ENCODE results near the gene MYL7. TPM values are rescaled to one million over a fixed set of nuclear protein-coding genes. Genes with fewer than 3 reads are reported as not detected.

The MYL7 gene
- total RNA-seq, 2 experiments from 2014 or later = not detected

DNA sequence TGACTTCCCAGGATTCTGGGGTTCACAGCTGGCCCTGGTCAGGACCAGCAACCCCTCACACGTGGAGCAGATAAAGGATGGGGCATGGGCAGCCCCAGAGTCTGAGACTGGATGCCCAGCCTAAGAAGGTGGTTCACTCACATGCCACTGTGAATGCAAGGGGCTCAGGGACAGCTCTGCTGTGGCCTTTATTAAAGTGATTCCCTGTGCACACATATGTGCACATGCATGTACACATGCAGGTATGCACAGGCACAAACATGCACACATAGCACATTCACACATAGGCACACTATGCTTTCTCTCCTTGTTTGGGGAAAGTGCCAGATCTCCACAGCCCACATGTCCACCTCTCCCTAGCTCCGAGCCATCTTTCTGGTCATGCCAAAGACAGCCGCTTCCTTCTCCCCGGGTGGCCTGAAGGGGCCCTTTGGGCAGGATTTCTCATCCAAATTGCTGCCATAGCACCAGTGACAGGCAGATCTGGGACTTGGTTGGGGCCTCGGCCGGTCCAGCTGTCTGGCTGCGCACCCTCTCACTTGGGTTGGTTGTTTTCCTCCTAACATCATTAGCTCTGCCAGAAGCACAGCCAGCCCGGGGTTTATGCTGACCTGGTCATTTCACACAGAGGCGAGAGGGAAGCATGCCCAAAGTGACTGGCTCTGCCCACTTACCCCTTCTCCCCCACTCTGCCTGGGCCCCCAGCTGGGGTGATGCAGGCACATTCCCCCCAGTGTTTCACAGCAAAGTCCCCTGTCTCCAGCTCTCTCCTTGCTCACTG, 46.7 kb upstream of the MYL7 start:
- Histone ChIP-seq H3K4me3 (ENCODE audit: low read depth, low read length, poor library complexity, severe bottlenecking) (no peak overlapping the region), H3K36me3 (ENCODE audit: insufficient read depth, low read length) (no peaks in the 10 kb centered on the region), H3K9me3 (ENCODE audit: low read length) (no peaks in the 10 kb centered on the region), H3K27ac (ENCODE audit: low read depth, low read length, poor library complexity, severe bottlenecking) (no peak overlapping the region), H2AFZ (ENCODE audit: low read length) (no peak overlapping the region), H3K4me1 (ENCODE audit: insufficient read depth, low read length, poor library complexity, severe bottlenecking) (no peaks in the 10 kb centered on the region), H4K20me1 (ENCODE audit: insufficient read depth, low read length) (no peaks in the 10 kb centered on the region), H3K79me2 (ENCODE audit: insufficient read depth, low read depth, low read length) (no peaks in the 10 kb centered on the region), H3K9me2 (ENCODE audit: insufficient read depth, low read length) (no peaks in the 10 kb centered on the region), H3K4me2 (ENCODE audit: low read length) (no peak overlapping the region)
- intact Hi-C loops (cut with micrococcal nuclease; ENCODE audit: unreplicated experiment) = no loop called here
- ChIA-PET CTCF (ENCODE audit: unreplicated experiment) (no interaction called here), POLR2A (no interaction called here)
- no TSS peak for BruUV-seq (replicated peaks)
- DNase-seq (ENCODE audit: low spot score) = no peak
- TF ChIP-seq EZH2phosphoT487 (IDR thresholded peaks at IDR 0.05; ENCODE audit: borderline replicate concordance, low read depth, low read length) = no peak
- TF ChIP-seq, protein P1, sequence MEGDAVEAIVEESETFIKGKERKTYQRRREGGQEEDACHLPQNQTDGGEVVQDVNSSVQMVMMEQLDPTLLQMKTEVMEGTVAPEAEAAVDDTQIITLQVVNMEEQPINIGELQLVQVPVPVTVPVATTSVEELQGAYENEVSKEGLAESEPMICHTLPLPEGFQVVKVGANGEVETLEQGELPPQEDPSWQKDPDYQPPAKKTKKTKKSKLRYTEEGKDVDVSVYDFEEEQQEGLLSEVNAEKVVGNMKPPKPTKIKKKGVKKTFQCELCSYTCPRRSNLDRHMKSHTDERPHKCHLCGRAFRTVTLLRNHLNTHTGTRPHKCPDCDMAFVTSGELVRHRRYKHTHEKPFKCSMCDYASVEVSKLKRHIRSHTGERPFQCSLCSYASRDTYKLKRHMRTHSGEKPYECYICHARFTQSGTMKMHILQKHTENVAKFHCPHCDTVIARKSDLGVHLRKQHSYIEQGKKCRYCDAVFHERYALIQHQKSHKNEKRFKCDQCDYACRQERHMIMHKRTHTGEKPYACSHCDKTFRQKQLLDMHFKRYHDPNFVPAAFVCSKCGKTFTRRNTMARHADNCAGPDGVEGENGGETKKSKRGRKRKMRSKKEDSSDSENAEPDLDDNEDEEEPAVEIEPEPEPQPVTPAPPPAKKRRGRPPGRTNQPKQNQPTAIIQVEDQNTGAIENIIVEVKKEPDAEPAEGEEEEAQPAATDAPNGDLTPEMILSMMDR (conservative IDR thresholded peaks at IDR 0.05; ENCODE audit: low read length) = no peak

DNA sequence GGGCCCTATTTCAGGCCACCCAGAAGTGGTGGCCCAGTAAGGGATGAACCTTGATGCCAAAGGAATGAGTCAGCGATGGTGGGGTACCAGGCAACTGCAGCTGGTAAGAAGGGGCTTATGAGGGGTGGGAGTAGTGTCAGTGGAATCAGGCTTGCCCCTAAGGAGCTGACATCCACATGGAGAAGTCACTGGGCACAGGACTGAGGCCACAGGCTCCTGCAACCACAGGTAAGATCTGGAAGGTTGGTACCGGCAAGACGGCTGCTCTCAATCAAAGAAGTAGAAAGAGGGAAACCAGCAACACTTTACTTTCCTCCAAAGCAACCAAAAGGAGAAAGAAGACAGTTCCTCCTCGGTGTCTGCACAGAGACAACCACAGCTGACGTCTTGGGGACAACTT, 45.6 kb upstream of the MYL7 start:
- Histone ChIP-seq H3K9me3 (ENCODE audit: low read length) (no peaks in the 10 kb centered on the region), H2AFZ (ENCODE audit: low read length) (no peak overlapping the region), H3K27ac (ENCODE audit: low read depth, low read length, poor library complexity, severe bottlenecking) (no peak overlapping the region), H3K4me1 (ENCODE audit: insufficient read depth, low read length, poor library complexity, severe bottlenecking) (no peaks in the 10 kb centered on the region), H3K4me2 (ENCODE audit: low read length) (no peak overlapping the region), H4K20me1 (ENCODE audit: insufficient read depth, low read length) (no peaks in the 10 kb centered on the region), H3K79me2 (ENCODE audit: insufficient read depth, low read depth, low read length) (no peaks in the 10 kb centered on the region), H3K36me3 (ENCODE audit: insufficient read depth, low read length) (no peaks in the 10 kb centered on the region), H3K9me2 (ENCODE audit: insufficient read depth, low read length) (no peaks in the 10 kb centered on the region), H3K4me3 (ENCODE audit: low read depth, low read length, poor library complexity, severe bottlenecking) (no peak overlapping the region)
- TF ChIP-seq, protein P1 (conservative IDR thresholded peaks at IDR 0.05; ENCODE audit: low read length) = no peak
- no peak for TF ChIP-seq EZH2phosphoT487 (IDR thresholded peaks at IDR 0.05; ENCODE audit: borderline replicate concordance, low read depth, low read length)
- ChIA-PET CTCF (ENCODE audit: unreplicated experiment) (no interaction called here), POLR2A (no interaction called here)
- intact Hi-C loops (cut with micrococcal nuclease; ENCODE audit: unreplicated experiment) = no loop called here
- no TSS peak for BruUV-seq (replicated peaks)
- DNase-seq (ENCODE audit: low spot score) = no peak

DNA sequence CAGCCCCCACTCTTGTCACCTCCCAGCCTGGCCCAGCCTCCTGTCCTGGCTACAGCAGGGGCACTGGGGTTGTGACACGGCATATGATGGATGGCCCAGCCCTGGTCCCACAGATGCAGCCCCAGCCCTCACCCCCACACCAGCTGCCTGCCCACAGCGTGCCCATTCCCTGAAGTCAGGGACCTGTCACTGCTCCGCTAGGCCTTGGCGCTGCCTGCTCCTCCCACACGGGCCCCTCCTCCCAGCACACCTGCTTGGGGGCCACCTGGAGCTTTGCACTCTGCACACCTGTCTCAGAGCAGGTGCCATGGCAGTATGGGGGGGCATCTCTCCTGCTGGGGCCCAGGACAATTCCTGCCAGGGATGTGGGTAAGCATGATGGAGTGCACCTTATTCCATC, 44.6 kb upstream of the MYL7 start:
- Histone ChIP-seq H4K20me1 (ENCODE audit: insufficient read depth, low read length) (no peaks in the 10 kb centered on the region), H3K9me3 (ENCODE audit: low read length) (no peaks in the 10 kb centered on the region), H3K4me3 (ENCODE audit: low read depth, low read length, poor library complexity, severe bottlenecking) (no peak overlapping the region), H2AFZ (ENCODE audit: low read length) (no peak overlapping the region), H3K36me3 (ENCODE audit: insufficient read depth, low read length) (no peaks in the 10 kb centered on the region), H3K79me2 (ENCODE audit: insufficient read depth, low read depth, low read length) (no peaks in the 10 kb centered on the region), H3K9me2 (ENCODE audit: insufficient read depth, low read length) (no peaks in the 10 kb centered on the region), H3K4me2 (ENCODE audit: low read length) (no peak overlapping the region), H3K27ac (ENCODE audit: low read depth, low read length, poor library complexity, severe bottlenecking) (no peak overlapping the region), H3K4me1 (ENCODE audit: insufficient read depth, low read length, poor library complexity, severe bottlenecking) (no peaks in the 10 kb centered on the region)
- intact Hi-C loops (cut with micrococcal nuclease; ENCODE audit: unreplicated experiment) = no loop called here
- ChIA-PET POLR2A (no interaction called here), CTCF (ENCODE audit: unreplicated experiment) (no interaction called here)
- DNase-seq (ENCODE audit: low spot score) = no peak
- TF ChIP-seq, protein P1 (conservative IDR thresholded peaks at IDR 0.05; ENCODE audit: low read length) = no peak
- TF ChIP-seq EZH2phosphoT487 (IDR thresholded peaks at IDR 0.05; ENCODE audit: borderline replicate concordance, low read depth, low read length) = no peak
- BruUV-seq (replicated peaks) = no TSS peak
